GM23338 (cell line): ENCODE data around the gene SOX30. TPM values are rescaled to one million over a fixed set of nuclear protein-coding genes. Genes with fewer than 3 reads are reported as not detected.

Experiments
- ATAC-seq: fragments of 200-7000 bp; cut with Tn5 transposase; 3 replicates; pipeline ENCODE4 v1.9.1; 2020
- DNase-seq: peaks from one replicate; pipeline ENCODE4 v3.0.0-alpha.2; 2015; ENCODE audit warnings: low spot score
- H2AFZ ChIP-seq: fragments of 200-600 bp; sonication (generic); 2 replicates; pipeline ENCODE4 v1.8.0; 2016; ENCODE audit warnings: antibody characterized with exemption, mild to moderate bottlenecking, moderate library complexity
- H3F3A ChIP-seq: fragments of 200-600 bp; sonication (generic); replicated peaks from 2 replicates; pipeline ENCODE4 v1.8.0; 2017; ENCODE audit warnings: antibody characterized with exemption, mixed run types, low read depth
- H3K27ac ChIP-seq: fragments of 200-600 bp; sonication (generic); 2 replicates; pipeline ENCODE4 v1.6.1; 2016; ENCODE audit warnings: low read depth
- H3K27me3 ChIP-seq: fragments of 200-600 bp; sonication (generic); 2 replicates; pipeline ENCODE4 v1.8.0; 2016; ENCODE audit warnings: mild to moderate bottlenecking, mixed run types, moderate library complexity; ENCODE audit not compliant: insufficient read depth
- H3K36me3 ChIP-seq: fragments of 200-600 bp; sonication (generic); 2 replicates; pipeline ENCODE4 v1.8.0; 2016; ENCODE audit warnings: mild to moderate bottlenecking; ENCODE audit not compliant: insufficient read depth
- H3K4me1 ChIP-seq: fragments of 200-600 bp; sonication (generic); 2 replicates; pipeline ENCODE4 v1.8.0; 2016; ENCODE audit warnings: mild to moderate bottlenecking, moderate library complexity; ENCODE audit not compliant: insufficient read depth
- H3K4me2 ChIP-seq: fragments of 200-600 bp; sonication (generic); 2 replicates; pipeline ENCODE4 v1.7.1; 2017; ENCODE audit warnings: mixed run types
- H3K4me3 ChIP-seq: fragments of 200-600 bp; sonication (generic); 2 replicates; pipeline ENCODE4 v1.6.1; 2016; ENCODE audit warnings: mixed run types
- H3K79me2 ChIP-seq: fragments of 200-600 bp; sonication (generic); replicated peaks from 2 replicates; pipeline ENCODE4 v1.8.0; 2017; ENCODE audit warnings: mild to moderate bottlenecking; ENCODE audit not compliant: insufficient read depth
- H3K9me2 ChIP-seq: fragments of 200-600 bp; sonication (generic); 2 replicates; pipeline ENCODE4 v1.8.0; 2017; ENCODE audit not compliant: insufficient read depth
- H4K20me1 ChIP-seq: fragments of 200-600 bp; sonication (generic); replicated peaks from 2 replicates; pipeline ENCODE4 v1.8.0; 2017; ENCODE audit warnings: mild to moderate bottlenecking; ENCODE audit not compliant: insufficient read depth
- H3K27ac Mint-ChIP-seq: 2 replicates; pipeline ENCODE4 v1.8.0; 2020; ENCODE audit warnings: inconsistent platforms, mild to moderate bottlenecking, moderate library complexity, mixed read lengths
- H3K27me3 Mint-ChIP-seq: 3 replicates; pipeline ENCODE4 v1.8.0; 2022; ENCODE audit warnings: low read depth, mild to moderate bottlenecking, moderate library complexity, mixed read lengths, inconsistent platforms; ENCODE audit not compliant: insufficient read depth, poor library complexity
- H3K36me3 Mint-ChIP-seq: 3 replicates; pipeline ENCODE4 v1.8.0; 2021; ENCODE audit warnings: low read depth, mild to moderate bottlenecking, inconsistent platforms, moderate library complexity, mixed read lengths
- H3K4me1 Mint-ChIP-seq: 3 replicates; pipeline ENCODE4 v1.8.0; 2020; ENCODE audit warnings: mild to moderate bottlenecking, inconsistent platforms, mixed read lengths
- H3K4me3 Mint-ChIP-seq: 3 replicates; pipeline ENCODE4 v1.8.0; 2021; ENCODE audit warnings: moderate library complexity, mild to moderate bottlenecking, inconsistent platforms, mixed read lengths
- H3K9me3 Mint-ChIP-seq: 3 replicates; pipeline ENCODE4 v1.8.0; 2020; ENCODE audit warnings: moderate library complexity, mild to moderate bottlenecking, inconsistent platforms, mixed read lengths
- CREB1 ChIP-seq: fragments of 250-450 bp; sonication (Bioruptor Pico); IDR thresholded peaks from 2 replicates; pipeline ENCODE4 v1.5.0; 2020; ENCODE audit warnings: low read depth, mild to moderate bottlenecking, moderate library complexity
- CTCF ChIP-seq, 2 experiments: fragments of 200-600 bp in 1 of 2; sonication (generic) in 1 of 2; conservative IDR thresholded peaks; 2 replicates each; pipeline versions ENCODE4 v1.5.1 to v1.6.1; 2016 to 2017; ENCODE audit warnings: antibody characterized with exemption in 2 of 2, low read depth in 2 of 2, mild to moderate bottlenecking in 2 of 2, moderate library complexity in 1 of 2
- ETS1 ChIP-seq: IDR thresholded peaks from 2 replicates; pipeline ENCODE4 v1.6.1; 2016; ENCODE audit warnings: antibody characterized with exemption
- EZH2 ChIP-seq: fragments of 200-600 bp; sonication (generic); IDR thresholded peaks from one replicate; pipeline ENCODE4 v1.8.0; 2017; ENCODE audit warnings: antibody characterized with exemption, mild to moderate bottlenecking, low read depth; ENCODE audit not compliant: unreplicated experiment
- EZH2phosphoT487 ChIP-seq: fragments of 200-600 bp; sonication (generic); IDR thresholded peaks from one replicate; pipeline ENCODE4 v1.8.1; 2018; ENCODE audit warnings: antibody characterized with exemption; ENCODE audit not compliant: unreplicated experiment
- NANOG ChIP-seq: IDR thresholded peaks from 2 replicates; pipeline ENCODE4 v1.6.1; 2016; ENCODE audit warnings: antibody characterized with exemption, borderline replicate concordance
- REST ChIP-seq: IDR thresholded peaks from one replicate; pipeline ENCODE4 v1.6.1; 2018; ENCODE audit warnings: antibody characterized with exemption; ENCODE audit not compliant: unreplicated experiment
- STAT1 ChIP-seq: IDR thresholded peaks from one replicate; pipeline ENCODE4 v1.6.1; 2016; ENCODE audit warnings: antibody characterized with exemption; ENCODE audit not compliant: unreplicated experiment
- ZNF114 ChIP-seq: fragments of 250-450 bp; sonication (Bioruptor Pico); IDR thresholded peaks from 2 replicates; pipeline ENCODE4 v1.5.0; 2020; ENCODE audit warnings: mild to moderate bottlenecking, moderate library complexity
- ZNF331 ChIP-seq: fragments of 250-450 bp; sonication (Bioruptor Pico); IDR thresholded peaks from 2 replicates; pipeline ENCODE4 v1.5.0; 2020; ENCODE audit warnings: low read depth, mild to moderate bottlenecking, moderate library complexity
- polyA plus RNA-seq: library from polyadenylated mRNA; unstranded; fragments of >200 nt; fragmentation: Nextera tagmentation; extraction: Ambion mirVana; gene quantifications from 2 replicates; pipeline ENCODE4 v1.2.1, GENCODE V29; 2016
- total RNA-seq: library from RNA; depleted of rRNA; stranded (reverse); fragments of >200 nt; shearing (Covaris generic); gene quantifications from 2 replicates; pipeline ENCODE4 v1.2.3, GENCODE V29; 2014

SOX30 gene
- total and polyA plus RNA-seq, 2 experiments from 2014 or later = 0.47 to 1.3 TPM

DNA sequence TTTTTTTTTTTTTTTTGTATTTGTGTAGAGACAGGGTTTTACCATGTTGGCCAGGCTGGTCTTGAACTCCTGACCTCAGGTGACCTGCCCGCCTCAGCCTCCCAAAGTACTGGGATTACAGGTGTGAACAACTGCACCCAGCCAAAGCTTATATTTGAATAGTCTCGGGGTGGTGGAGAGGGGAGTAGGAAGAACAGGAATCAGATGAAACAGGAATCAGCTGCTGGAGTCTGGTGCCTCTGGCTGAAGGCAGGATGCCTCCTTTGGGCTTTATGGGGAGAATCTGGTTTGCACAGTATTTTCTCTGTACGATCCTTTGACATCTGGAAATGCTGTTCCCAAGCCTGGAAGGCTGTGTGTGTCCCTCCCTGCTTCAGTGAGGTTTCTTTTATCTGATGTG is 30.0 kb upstream of the SOX30 start (continued):
- TF ChIP-seq REST = no peak
- TF ChIP-seq ZNF114 (CRISPR knock-in tag) = no peak
- no peak for TF ChIP-seq ETS1

- Histone ChIP-seq H4K20me1 (no peaks in the 10 kb centered on the region), H3K27ac (no peak overlapping the region), H2AFZ (no peak overlapping the region), H3F3A (no peaks in the 10 kb centered on the region), H3K79me2 (no peaks in the 10 kb centered on the region), H3K9me2 (no peaks in the 10 kb centered on the region), H3K27me3 (no peaks in the 10 kb centered on the region), H3K4me1 (no peaks in the 10 kb centered on the region), H3K4me3 (no peak overlapping the region), H3K4me2 (no peak overlapping the region), H3K36me3 (no peaks in the 10 kb centered on the region)
- Mint-ChIP-seq H3K27ac (no peak overlapping the region), H3K9me3 (no peaks in the 10 kb centered on the region), H3K36me3 (no peaks in the 10 kb centered on the region), H3K4me1 (no peaks in the 10 kb centered on the region), H3K27me3 (peaks cover 7% of the 10 kb centered on the region), H3K4me3 (no peak overlapping the region)
- ATAC-seq (no peak), DNase-seq (no peak)
- TF ChIP-seq EZH2phosphoT487 (no peak), REST (no peak), NANOG (no peak), ZNF331 (CRISPR knock-in tag) (no peak), EZH2 (no peak), CTCF (conservative IDR thresholded peaks at IDR 0.05; ENCODE audit: low read depth in 2 of 2) (no peak), CREB1 (CRISPR knock-in tag) (no peak), STAT1 (no peak)
Measured at GRCh38 chr5:157681048-157681447, 28.8 kb upstream of the SOX30 start.
